Activated CD4-positive, alpha-beta T cell treated with anti-CD3 and anti-CD28 coated beads, Interleukin-2, amount 10 ng/mL, durations not matched to agents 7 days and 5 days (primary cell): ENCODE results near the gene NRG4. TPM values are rescaled to one million over a fixed set of nuclear protein-coding genes. Genes with fewer than 3 reads are reported as not detected.
"Not testable (repeated sequence)": the region's sequence is repeated elsewhere in the genome, so short reads cannot be mapped to it uniquely, and the experiment has no call there.

ENCODE experiments used
- CTCF ChIA-PET: fragments of 350-600 bp; sonication (Branson Sonifier 250); formaldehyde crosslinking; loops from one replicate; lab custom pipeline; 2021; ENCODE audit warnings: antibody characterized with exemption; lab: Charles Lee
- POLR2A ChIA-PET: fragments of 350-600 bp; sonication (Branson Sonifier 250); formaldehyde crosslinking; loops from one replicate; lab custom pipeline; 2021; ENCODE audit warnings: antibody characterized with exemption; lab: Charles Lee
- DNase-seq: peaks from one replicate; pipeline ENCODE4 v3.0.0-alpha.2; 2020
- H3K27ac Mint-ChIP-seq: one replicate; pipeline ENCODE4 v1.8.0; 2021; ENCODE audit warnings: mild to moderate bottlenecking, moderate library complexity, mixed read lengths
- H3K27me3 Mint-ChIP-seq: one replicate; pipeline ENCODE4 v1.8.0; 2021; ENCODE audit warnings: mixed read lengths
- H3K36me3 Mint-ChIP-seq: one replicate; pipeline ENCODE4 v1.8.0; 2021; ENCODE audit warnings: low read depth, mixed read lengths
- H3K4me1 Mint-ChIP-seq: one replicate; pipeline ENCODE4 v1.8.0; 2021; ENCODE audit warnings: mixed read lengths
- H3K4me3 Mint-ChIP-seq: one replicate; pipeline ENCODE4 v1.8.0; 2021; ENCODE audit warnings: mild to moderate bottlenecking, moderate library complexity, mixed read lengths
- H3K9me3 Mint-ChIP-seq: one replicate; pipeline ENCODE4 v1.8.0; 2021; ENCODE audit warnings: mixed read lengths
- total RNA-seq, 2 experiments: library from RNA; stranded (reverse); gene quantifications; one replicate each; pipeline ENCODE4 v1.2.3, GENCODE V29; 2021

NRG4 gene
- not detected for total RNA-seq

DNA sequence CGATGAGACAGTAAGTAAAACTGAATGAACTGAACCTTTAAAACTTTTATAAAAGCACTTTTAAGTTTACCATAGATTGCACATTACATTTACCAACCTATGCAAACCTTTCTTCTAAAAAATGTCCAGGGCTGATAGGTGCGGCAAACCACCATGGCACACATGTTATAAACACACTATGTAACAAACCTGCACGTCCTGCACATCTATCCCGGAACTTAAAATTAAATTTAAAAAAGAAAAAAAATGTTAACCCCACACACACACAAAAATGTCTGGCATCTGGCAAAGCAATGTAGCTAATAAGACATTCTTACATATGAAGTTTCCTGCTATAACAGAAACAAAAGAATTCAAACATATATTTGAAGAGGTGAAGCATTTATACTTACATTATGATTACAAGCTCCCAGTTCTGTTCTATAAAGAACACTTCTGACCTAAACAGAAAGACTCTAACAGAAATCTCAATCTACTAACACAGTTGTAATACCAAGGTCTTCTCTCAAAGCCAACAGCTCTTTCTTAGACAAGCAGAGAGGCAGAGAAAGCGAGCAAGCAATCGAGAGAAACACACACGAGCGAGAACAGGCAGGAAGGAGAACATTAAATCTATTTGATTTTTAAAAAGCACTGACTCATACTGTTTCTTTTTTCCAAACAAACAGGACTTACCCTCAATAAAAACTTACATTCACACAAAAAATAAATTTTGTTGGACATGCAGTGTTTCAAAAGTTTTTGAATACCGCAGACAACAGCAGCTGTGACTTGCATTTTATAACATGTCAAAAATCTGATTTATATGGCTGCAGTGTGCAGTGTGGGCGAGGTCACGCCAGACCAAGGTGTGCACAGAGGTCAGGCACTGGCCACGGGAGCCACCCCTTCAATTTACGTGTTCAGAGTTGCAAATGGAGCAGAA lies at the start of gene NRG4:
Gene NRG4 (minus strand): TSS at position 798 of the 925 bp plus-strand sequence. CDS start 1,194 bp downstream, outside the sequence.
- Mint-ChIP-seq H3K9me3 (peaks cover 11% of the 10 kb centered on the region), H3K36me3 (no peaks in the 10 kb centered on the region), H3K4me1 (peaks cover 3% of the 10 kb centered on the region), H3K4me3 (no peak within 1 kb of the TSS), H3K27me3 (peaks cover 53% of the 10 kb centered on the region), H3K27ac (no peak within 1 kb of the TSS)
- DNase-seq = no peak
- ChIA-PET POLR2A (no interaction called here), CTCF (interaction anchor here (0.6 kb wide), 1 partner anchor 1578 kb away, joined by 3 read pairs; no protein-coding TSS in a partner anchor)

- H3K4me1 Mint-ChIP-seq = peaks cover 33% of the 10 kb centered on the region
- no peaks in the 10 kb centered on the region for H3K36me3 Mint-ChIP-seq
- peaks cover 80% of the 10 kb centered on the region for H3K27me3 Mint-ChIP-seq
- ChIA-PET CTCF (interaction anchor here (0.6 to 4.2 kb wide), 3 partner anchors 24 to 92 kb away, joined by 3 to 18 read pairs (median 3); no protein-coding TSS in a partner anchor), POLR2A (no interaction called here)
- no peak overlapping the region for H3K27ac Mint-ChIP-seq
- no peaks in the 10 kb centered on the region for H3K9me3 Mint-ChIP-seq
- DNase-seq = no peak
- H3K4me3 Mint-ChIP-seq = no peak overlapping the region
These were observed 49.5 kb upstream of the NRG4 start for GRCh38 chr15:76061700-76062099.

DNA sequence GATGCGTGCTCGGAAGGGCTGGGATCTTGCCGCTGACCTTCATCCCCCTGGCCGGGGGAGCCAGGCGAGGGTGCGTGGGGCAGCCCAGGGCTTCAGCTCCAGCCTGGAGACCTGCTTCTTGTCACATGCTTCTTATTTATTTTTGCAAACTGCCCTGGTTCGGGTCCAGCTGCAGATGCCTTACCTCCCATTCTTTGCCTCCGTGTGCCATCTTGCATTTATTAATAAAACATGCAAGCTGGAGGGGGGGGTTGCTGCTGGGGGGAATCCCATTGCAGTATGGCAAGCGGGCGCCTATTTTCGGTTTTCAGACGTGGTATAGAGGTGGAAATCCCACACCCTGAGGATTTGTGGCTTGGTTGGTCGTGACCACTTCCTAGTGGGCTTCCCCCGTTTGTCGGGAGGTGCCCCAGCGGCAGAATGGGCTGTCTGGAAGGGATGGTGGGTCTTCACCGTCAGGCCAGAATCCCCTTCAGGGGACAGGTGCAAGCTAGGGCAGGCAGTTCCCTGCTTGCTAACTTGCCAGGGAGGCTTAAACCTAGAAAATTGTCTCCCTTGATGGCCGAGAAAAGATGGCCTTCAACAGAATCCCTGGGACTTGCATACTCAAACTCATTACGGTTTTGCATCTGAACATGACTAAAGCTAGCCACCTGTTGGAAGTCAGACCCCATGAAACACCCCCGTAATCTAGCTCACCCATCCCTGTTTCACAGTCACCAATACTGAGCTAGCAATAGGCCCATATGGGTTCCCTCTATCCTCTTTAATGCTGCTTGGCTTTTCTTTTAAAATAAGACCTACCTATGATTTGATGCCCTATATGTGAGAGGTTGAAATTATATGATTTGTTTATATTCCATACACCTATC lies 48.1 kb upstream of the NRG4 start:
- DNase-seq = peak; percentile 9
- peak overlapping the region; percentile 60 for H3K4me3 Mint-ChIP-seq
- no peaks in the 10 kb centered on the region for H3K36me3 Mint-ChIP-seq
- H3K27ac Mint-ChIP-seq = no peak overlapping the region
- peaks cover 26% of the 10 kb centered on the region for H3K4me1 Mint-ChIP-seq
- CTCF ChIA-PET = interaction anchor here (1.0 to 4.2 kb wide), 3 partner anchors 67 to 89 kb away, joined by 3 to 18 read pairs (median 15); no protein-coding TSS in a partner anchor
- H3K9me3 Mint-ChIP-seq = no peaks in the 10 kb centered on the region
- peaks cover 79% of the 10 kb centered on the region for H3K27me3 Mint-ChIP-seq
- POLR2A ChIA-PET = no interaction called here

- Mint-ChIP-seq H3K27me3 (peaks cover 72% of the 10 kb centered on the region), H3K4me1 (peaks cover 19% of the 10 kb centered on the region), H3K4me3 (peak within 1 kb of the TSS; percentile 60), H3K9me3 (no peaks in the 10 kb centered on the region), H3K27ac (no peak within 1 kb of the TSS), H3K36me3 (no peaks in the 10 kb centered on the region)
- ChIA-PET CTCF (interaction anchor here (1.0 to 4.2 kb wide), 3 partner anchors 67 to 90 kb away, joined by 3 to 18 read pairs (median 15); no protein-coding TSS in a partner anchor), POLR2A (no interaction called here)
- peak; percentile 16 for DNase-seq
These were observed 47.3 kb upstream of the NRG4 start, which contains the start of gene TMEM266 for GRCh38 chr15:76059320-76060117. Gene TMEM266 (plus strand): TSS chr15:76059985. CDS start chr15:76134264, 74,279 bp downstream.

- ChIA-PET CTCF (interaction anchor here (0.8 to 4.2 kb wide), 5 partner anchors 11 to 91 kb away, joined by 3 to 18 read pairs (median 3); no protein-coding TSS in a partner anchor), POLR2A (no interaction called here)
- Mint-ChIP-seq H3K36me3 (no peaks in the 10 kb centered on the region), H3K9me3 (no peaks in the 10 kb centered on the region), H3K27ac (no peak overlapping the region), H3K4me3 (peak overlapping the region; percentile 50), H3K27me3 (peaks cover 72% of the 10 kb centered on the region), H3K4me1 (peaks cover 19% of the 10 kb centered on the region)
- no peak for DNase-seq
These were observed 46.6 kb upstream of the NRG4 start for GRCh38 chr15:76058714-76059319.

GRCh38 chr15:76057332-76058000 lies 45.2 kb upstream of the NRG4 start:
- no peak overlapping the region for H3K27ac Mint-ChIP-seq
- ChIA-PET CTCF (interaction anchor here (0.9 to 4.2 kb wide), 4 partner anchors 8 to 256 kb away, joined by 3 to 18 read pairs (median 10); no protein-coding TSS in a partner anchor), POLR2A (interaction anchor here (0.7 kb wide), 1 partner anchor 92 kb away, joined by 3 read pairs; no protein-coding TSS in a partner anchor)
- H3K27me3 Mint-ChIP-seq = peaks cover 62% of the 10 kb centered on the region
- no peaks in the 10 kb centered on the region for H3K9me3 Mint-ChIP-seq
- no peak overlapping the region for H3K4me3 Mint-ChIP-seq
- peaks cover 19% of the 10 kb centered on the region for H3K4me1 Mint-ChIP-seq
- DNase-seq = peak; percentile 59
- no peaks in the 10 kb centered on the region for H3K36me3 Mint-ChIP-seq

GRCh38 chr15:76056931-76057330 lies 44.7 kb upstream of the NRG4 start:
- no peaks in the 10 kb centered on the region for H3K9me3 Mint-ChIP-seq
- H3K27ac Mint-ChIP-seq = no peak overlapping the region
- H3K4me3 Mint-ChIP-seq = no peak overlapping the region
- H3K36me3 Mint-ChIP-seq = no peaks in the 10 kb centered on the region
- CTCF ChIA-PET = interaction anchor here (0.6 to 2.3 kb wide), 4 partner anchors 9 to 255 kb away, joined by 3 to 6 read pairs (median 3); no protein-coding TSS in a partner anchor
- DNase-seq = no peak
- peaks cover 60% of the 10 kb centered on the region for H3K27me3 Mint-ChIP-seq
- peaks cover 19% of the 10 kb centered on the region for H3K4me1 Mint-ChIP-seq
- POLR2A ChIA-PET = interaction anchor here (0.7 kb wide), 1 partner anchor 93 kb away, joined by 3 read pairs; no protein-coding TSS in a partner anchor

DNA sequence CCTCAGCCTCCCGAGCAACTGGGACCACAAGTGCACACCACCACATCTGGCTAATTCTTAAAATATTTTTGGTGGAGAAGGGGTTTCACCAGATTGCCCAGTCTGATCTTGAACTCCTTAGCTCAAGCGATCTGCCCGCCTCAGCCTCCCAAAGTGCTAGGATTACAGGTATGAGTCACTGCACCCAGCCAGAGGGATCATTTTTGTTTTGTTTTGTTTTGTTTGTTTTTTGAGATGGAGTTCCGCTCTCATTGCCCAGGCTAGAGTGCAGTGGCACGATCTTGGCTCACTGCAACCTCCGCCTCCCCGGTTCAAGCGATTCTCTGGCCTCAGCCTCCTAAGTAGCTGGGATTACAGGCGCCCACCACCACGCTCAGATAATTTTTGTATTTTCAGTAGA lies 42.0 kb upstream of the NRG4 start:
- H3K9me3 Mint-ChIP-seq, H3K4me3 Mint-ChIP-seq, DNase-seq, H3K36me3 Mint-ChIP-seq, POLR2A ChIA-PET, CTCF ChIA-PET, H3K27ac Mint-ChIP-seq: not testable (repeated sequence)
- H3K4me1 Mint-ChIP-seq = peaks cover 18% of the 10 kb centered on the region
- H3K27me3 Mint-ChIP-seq = peaks cover 43% of the 10 kb centered on the region

DNA sequence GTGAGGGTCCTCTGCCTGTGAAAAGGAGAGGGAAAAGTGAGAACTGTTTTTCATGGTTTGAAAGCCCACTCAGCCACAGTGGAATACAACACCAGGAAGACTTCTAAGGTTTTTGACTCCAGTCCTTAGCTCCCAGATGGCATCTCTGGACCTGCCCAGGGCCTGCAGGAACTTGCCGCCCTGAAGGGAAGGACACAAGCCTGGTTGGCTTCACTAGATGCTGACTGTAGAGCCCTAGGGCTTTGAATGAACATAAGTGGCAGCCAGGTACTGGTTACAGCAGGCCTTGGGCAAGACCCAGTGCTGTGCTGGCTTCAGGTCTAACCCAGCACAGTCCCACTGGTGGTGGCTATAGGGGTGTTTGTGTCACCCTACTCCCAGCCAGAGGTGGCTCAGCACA lies 26.3 kb upstream of the NRG4 start:
- no peak for DNase-seq
- H3K4me3 Mint-ChIP-seq = no peak overlapping the region
- H3K4me1 Mint-ChIP-seq = no peaks in the 10 kb centered on the region
- H3K27me3 Mint-ChIP-seq = peaks cover 49% of the 10 kb centered on the region
- ChIA-PET POLR2A (no interaction called here), CTCF (no interaction called here)
- no peak overlapping the region for H3K27ac Mint-ChIP-seq
- peaks cover 3% of the 10 kb centered on the region for H3K9me3 Mint-ChIP-seq
- H3K36me3 Mint-ChIP-seq = no peaks in the 10 kb centered on the region

- no peak overlapping the region for H3K27ac Mint-ChIP-seq
- no peaks in the 10 kb centered on the region for H3K9me3 Mint-ChIP-seq
- peaks cover 34% of the 10 kb centered on the region for H3K27me3 Mint-ChIP-seq
- DNase-seq = no peak
- no peak overlapping the region for H3K4me3 Mint-ChIP-seq
- H3K4me1 Mint-ChIP-seq = no peaks in the 10 kb centered on the region
- POLR2A ChIA-PET = no interaction called here
- CTCF ChIA-PET = no interaction called here
- no peaks in the 10 kb centered on the region for H3K36me3 Mint-ChIP-seq
These were observed 23.4 kb upstream of the NRG4 start for GRCh38 chr15:76035593-76035992.

DNA sequence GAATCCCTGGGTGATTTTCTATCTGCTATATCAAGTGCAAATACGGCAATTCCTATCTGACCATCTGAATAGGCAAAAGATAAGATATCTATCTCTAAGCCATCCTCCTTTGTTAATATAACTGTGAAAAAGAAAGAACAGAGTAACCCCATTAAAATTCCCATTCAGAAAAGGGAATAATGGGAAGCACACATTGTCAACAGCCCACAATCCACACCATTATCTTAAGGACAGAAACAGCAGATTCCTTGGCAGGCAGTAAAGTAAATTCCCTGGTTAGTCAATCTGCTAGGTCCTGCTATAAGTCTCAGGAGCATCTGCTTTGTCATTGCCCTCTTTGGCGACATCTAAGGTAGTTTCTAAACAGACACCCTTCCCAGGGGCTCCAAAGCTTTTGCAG lies 21.9 kb upstream of the NRG4 start:
- no peak for DNase-seq
- ChIA-PET POLR2A (no interaction called here), CTCF (no interaction called here)
- no peak overlapping the region for H3K27ac Mint-ChIP-seq
- H3K4me1 Mint-ChIP-seq = no peaks in the 10 kb centered on the region
- H3K27me3 Mint-ChIP-seq = peaks cover 32% of the 10 kb centered on the region
- no peaks in the 10 kb centered on the region for H3K36me3 Mint-ChIP-seq
- no peaks in the 10 kb centered on the region for H3K9me3 Mint-ChIP-seq
- no peak overlapping the region for H3K4me3 Mint-ChIP-seq
